A549 (cell line): Measurements from ENCODE around the gene RGS13. TPM values are rescaled to one million over a fixed set of nuclear protein-coding genes. Genes with fewer than 3 reads are reported as not detected.
A peak's percentile ranks its signal among the peaks of the same experiment; 100 is the strongest.

Experiments used
- ATAC-seq, 2 experiments: fragments of 200-7000 bp in 1 of 2; fragments of >200 bp in 1 of 2; cut with Nextera tagmentation in 1 of 2; cut with Tn5 transposase in 1 of 2; 3 replicates each; pipeline versions ENCODE4 v1.8.0 to v1.9.1; 2018 to 2020; ENCODE audit warnings: mild to moderate bottlenecking in 1 of 2, moderate library complexity in 1 of 2
- CTCF ChIA-PET: fragments of 300-600 bp; sonication (Branson Sonifier 250); formaldehyde crosslinking; extraction: SDS; loops from one replicate; lab custom pipeline; 2021; ENCODE audit warnings: antibody characterized with exemption, inconsistent platforms; lab: Yijun Ruan, JAX
- POLR2A ChIA-PET: fragments of 350-600 bp; formaldehyde crosslinking; extraction: SDS; loops from one replicate; lab custom pipeline; 2021; ENCODE audit warnings: antibody characterized with exemption, inconsistent platforms; lab: Yijun Ruan, JAX
- DNase-seq, 2 experiments: peaks; one replicate each; pipeline versions ENCODE4 v3.0.0 to v3.0.0-alpha.2; 2011 to 2016; ENCODE audit warnings: low read depth in 1 of 2, low spot score in 1 of 2
- FAIRE-seq: peaks from 2 replicates; lab custom pipeline; 2011; peaks lifted over from hg19 to GRCh38; lab: Jason Lieb, UNC
- H3K27ac ChIP-seq, 2 experiments: fragments of >200 bp; sonication (Bioruptor Twin); formaldehyde crosslinking; 3 replicates each; pipeline ENCODE4 v1.5.1; 2016 to 2017
- H3K4me1 ChIP-seq: fragments of >200 bp; sonication (Bioruptor Twin); formaldehyde crosslinking; 3 replicates; pipeline ENCODE4 v1.6.1; 2016
- H3K4me2 ChIP-seq: fragments of >200 bp; sonication (Bioruptor Twin); formaldehyde crosslinking; 3 replicates; pipeline ENCODE4 v1.6.1; 2016
- H3K4me3 ChIP-seq: fragments of >200 bp; sonication (Bioruptor Twin); formaldehyde crosslinking; 3 replicates; pipeline ENCODE4 v1.5.1; 2016
- H3K9me3 ChIP-seq: fragments of >200 bp; sonication (Bioruptor Twin); formaldehyde crosslinking; 3 replicates; pipeline ENCODE4 v1.6.1; 2016
- BHLHE40 ChIP-seq: IDR thresholded peaks from 2 replicates; pipeline ENCODE4 v1.6.1; 2012; ENCODE audit warnings: low read depth, low read length, inconsistent platforms
- CBX2 ChIP-seq: fragments of 200-600 bp; sonication (generic); IDR thresholded peaks from 2 replicates; pipeline ENCODE4 v1.6.1; 2016; ENCODE audit warnings: low read depth, mild to moderate bottlenecking, borderline replicate concordance
- EHMT2 ChIP-seq: fragments of 200-600 bp; sonication (generic); IDR thresholded peaks from 2 replicates; pipeline ENCODE4 v1.6.1; 2016; ENCODE audit warnings: antibody characterized with exemption, low read depth, mild to moderate bottlenecking, moderate library complexity
- ESRRA ChIP-seq: fragments of 150-350 bp; IDR thresholded peaks from 2 replicates; pipeline ENCODE4 v1.6.1; 2014; ENCODE audit warnings: mild to moderate bottlenecking, low read length, borderline replicate concordance
- FOSB ChIP-seq: fragments of 250-450 bp; sonication (Bioruptor Pico); IDR thresholded peaks from 2 replicates; pipeline ENCODE4 v1.5.0; 2020; ENCODE audit warnings: mild to moderate bottlenecking, moderate library complexity
- FOSL2 ChIP-seq, 2 experiments: fragments of 450-650 bp in 1 of 2; fragments of >200 bp in 1 of 2; sonication (Bioruptor Twin) in 1 of 2; formaldehyde crosslinking; IDR thresholded peaks; 2 replicates each; pipeline versions ENCODE4 v1.5.0 to v1.6.1; 2016 to 2020; ENCODE audit warnings: mild to moderate bottlenecking in 1 of 2, moderate library complexity in 1 of 2
- HES2 ChIP-seq: fragments of >200 bp; sonication (Bioruptor Twin); formaldehyde crosslinking; IDR thresholded peaks from 2 replicates; pipeline ENCODE4 v1.6.1; 2016
- HOXA7 ChIP-seq: fragments of 250-450 bp; sonication (Bioruptor Pico); IDR thresholded peaks from 2 replicates; pipeline ENCODE4 v1.5.0; 2020; ENCODE audit warnings: mild to moderate bottlenecking, moderate library complexity
- HOXB13 ChIP-seq: fragments of 250-450 bp; sonication (Bioruptor Pico); IDR thresholded peaks from 2 replicates; pipeline ENCODE4 v1.5.0; 2020; ENCODE audit warnings: low read depth, mild to moderate bottlenecking, moderate library complexity
- HOXB5 ChIP-seq: fragments of 250-450 bp; sonication (Bioruptor Pico); IDR thresholded peaks from 2 replicates; pipeline ENCODE4 v1.5.0; 2020; ENCODE audit warnings: mild to moderate bottlenecking, moderate library complexity
- JUNB ChIP-seq: fragments of >200 bp; sonication (Bioruptor Twin); formaldehyde crosslinking; IDR thresholded peaks from 2 replicates; pipeline ENCODE4 v1.6.1; 2016
- KDM5A ChIP-seq: fragments of 200-600 bp; sonication (generic); IDR thresholded peaks from 2 replicates; pipeline ENCODE4 v1.6.1; 2016; ENCODE audit warnings: antibody characterized with exemption, mild to moderate bottlenecking
- MAZ ChIP-seq: fragments of 150-350 bp; IDR thresholded peaks from 2 replicates; pipeline ENCODE4 v1.6.1; 2014; ENCODE audit warnings: antibody characterized with exemption, low read depth, low read length, borderline replicate concordance
- NFE2L2 ChIP-seq: fragments of 150-350 bp; conservative IDR thresholded peaks from 2 replicates; pipeline ENCODE4 v1.6.1; 2014; ENCODE audit warnings: low read length
- PHF8 ChIP-seq: fragments of 200-600 bp; sonication (generic); IDR thresholded peaks from 2 replicates; pipeline ENCODE4 v1.6.1; 2016; ENCODE audit warnings: low read depth, mild to moderate bottlenecking, antibody characterized with exemption, moderate library complexity, borderline replicate concordance
- POLR2A ChIP-seq: IDR thresholded peaks from 2 replicates; pipeline ENCODE4 v1.6.1; 2012; ENCODE audit warnings: mild to moderate bottlenecking, low read length
- RAD21 ChIP-seq, 2 experiments: fragments of >200 bp in 1 of 2; sonication (Bioruptor Twin) in 1 of 2; formaldehyde crosslinking in 1 of 2; IDR thresholded peaks in 1 of 2; conservative IDR thresholded peaks in 1 of 2; 2 replicates in 1 of 2; 3 replicates in 1 of 2; pipeline ENCODE4 v1.6.1; 2012 to 2018; ENCODE audit warnings: inconsistent platforms in 1 of 2
- SMC3 ChIP-seq: fragments of >200 bp; sonication (Bioruptor Twin); formaldehyde crosslinking; IDR thresholded peaks from 3 replicates; pipeline ENCODE4 v1.6.1; 2018; ENCODE audit warnings: inconsistent platforms
- TFCP2L1 ChIP-seq: fragments of 250-450 bp; sonication (Bioruptor Pico); IDR thresholded peaks from 2 replicates; pipeline ENCODE4 v1.5.0; 2021; ENCODE audit warnings: mild to moderate bottlenecking
- TP53 ChIP-seq: fragments of 250-450 bp; sonication (Bioruptor Pico); IDR thresholded peaks from 2 replicates; pipeline ENCODE4 v1.5.0; 2021; ENCODE audit warnings: mild to moderate bottlenecking, moderate library complexity
- ZSCAN20 ChIP-seq: fragments of 250-450 bp; sonication (Bioruptor Pico); IDR thresholded peaks from 2 replicates; pipeline ENCODE4 v1.8.0; 2022; ENCODE audit warnings: mild to moderate bottlenecking, moderate library complexity
- WGBS: methylation state at CpG from one replicate; pipeline ENCODE4 v1.1.6; 2017; ENCODE audit errors: missing lambda C conversion rate; 5-methylcytosine and 5-hydroxymethylcytosine counted together
- polyA plus RNA-seq, 4 experiments: library from polyadenylated mRNA; depleted of rRNA in 3 of 4; stranded (reverse); fragments of >200 nt; fragmentation: RNase III in 1 of 4; extraction: RNeasy Plus Mini Kit Qiagen cat#74134 plus additional on column Dnase treatment in 1 of 4; gene quantifications; 2 replicates in 3 of 4; 3 replicates in 1 of 4; pipeline ENCODE4 v1.2.3, GENCODE V29; 2011 to 2017
- TF ChIP-seq, protein P1 (sequence below): fragments of 150-350 bp; IDR thresholded peaks from 2 replicates; pipeline ENCODE4 v1.6.1; 2014; ENCODE audit warnings: low read depth, mild to moderate bottlenecking, low read length

The RGS13 gene
- polyA plus RNA-seq, 2 of the 4 experiments (the other 2 are of a cell fraction), result not detected

GRCh38 chr1:192629612-192630011, 6.3 kb upstream of the RGS13 start:
- WGBS, result 62% methylated on average over 3 of the region's 3 CpGs

DNA sequence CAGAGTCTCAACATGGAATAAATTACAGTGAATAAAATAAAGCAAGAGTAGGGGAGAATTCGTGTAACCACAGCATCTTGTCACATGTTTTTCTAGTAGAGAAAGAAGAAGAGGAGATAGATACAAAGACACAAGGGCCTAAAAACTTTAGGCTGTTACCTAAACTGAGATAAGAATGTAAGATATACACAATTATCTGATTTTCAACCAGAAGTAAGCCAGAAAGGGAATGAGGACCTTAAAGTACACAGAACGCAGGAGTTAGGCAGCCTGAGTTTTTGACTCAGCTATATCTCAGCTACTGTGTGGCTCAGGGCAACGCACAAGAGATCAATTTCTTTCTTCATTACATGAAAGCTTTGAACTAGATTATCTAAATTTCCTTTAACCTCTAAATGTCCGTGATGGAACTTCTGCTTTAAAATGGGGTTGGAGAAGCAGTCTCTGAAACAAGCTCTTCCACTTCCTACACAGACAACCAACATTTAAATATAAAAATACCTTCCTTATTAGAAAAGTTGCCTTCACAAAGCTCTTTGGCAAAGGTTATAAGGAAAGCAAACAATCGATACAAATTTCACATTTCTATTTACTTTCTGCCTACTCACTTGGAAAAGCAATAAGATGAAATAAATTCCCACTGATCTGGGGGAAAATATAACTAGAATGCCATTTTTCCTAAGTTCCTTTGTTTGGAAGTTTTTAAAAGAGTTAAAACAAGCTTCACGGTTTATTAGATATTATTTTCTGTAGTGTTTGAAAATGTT, 5.2 kb upstream of the RGS13 start:
- ATAC-seq (no peak), FAIRE-seq (peak; percentile 79), DNase-seq (no peak)
- WGBS, result 57% methylated on average over 6 of the region's 6 CpGs
- CTCF ChIA-PET, result interaction anchor here (0.8 to 1.2 kb wide), 3 partner anchors 51 to 153 kb away, joined by 3 read pairs; no protein-coding TSS in a partner anchor
- H3K4me2 ChIP-seq, result no peak overlapping the region
- H3K4me1 ChIP-seq, result no peaks in the 10 kb centered on the region
- POLR2A ChIA-PET, result no interaction called here
- H3K9me3 ChIP-seq, result no peaks in the 10 kb centered on the region
- no peak overlapping the region for H3K27ac ChIP-seq
- TF ChIP-seq EHMT2, result no peak
- TF ChIP-seq TFCP2L1 (CRISPR knock-in tag), result no peak
- TF ChIP-seq BHLHE40, result no peak
- TF ChIP-seq CBX2, result no peak
- no peak for TF ChIP-seq ZSCAN20
- TF ChIP-seq RAD21 (conservative IDR thresholded peaks at IDR 0.05 in 1 of 2, IDR thresholded peaks at IDR 0.05 in 1 of 2), result no peak
- no peak for TF ChIP-seq PHF8
- no peak for TF ChIP-seq ESRRA
- TF ChIP-seq, protein P1, sequence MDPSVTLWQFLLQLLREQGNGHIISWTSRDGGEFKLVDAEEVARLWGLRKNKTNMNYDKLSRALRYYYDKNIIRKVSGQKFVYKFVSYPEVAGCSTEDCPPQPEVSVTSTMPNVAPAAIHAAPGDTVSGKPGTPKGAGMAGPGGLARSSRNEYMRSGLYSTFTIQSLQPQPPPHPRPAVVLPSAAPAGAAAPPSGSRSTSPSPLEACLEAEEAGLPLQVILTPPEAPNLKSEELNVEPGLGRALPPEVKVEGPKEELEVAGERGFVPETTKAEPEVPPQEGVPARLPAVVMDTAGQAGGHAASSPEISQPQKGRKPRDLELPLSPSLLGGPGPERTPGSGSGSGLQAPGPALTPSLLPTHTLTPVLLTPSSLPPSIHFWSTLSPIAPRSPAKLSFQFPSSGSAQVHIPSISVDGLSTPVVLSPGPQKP, result no peak
- no peak for TF ChIP-seq POLR2A
- TF ChIP-seq KDM5A, result no peak
- TF ChIP-seq JUNB, result no peak
- no peak for TF ChIP-seq SMC3
- no peak for TF ChIP-seq MAZ
- TF ChIP-seq NFE2L2, result no peak
- TF ChIP-seq FOSL2 (IDR thresholded peaks at IDR 0.05), result no peak
- no peak for TF ChIP-seq FOSL2 (CRISPR knock-in tag; IDR thresholded peaks at IDR 0.05)
- no peak overlapping the region for H3K4me3 ChIP-seq

More at GRCh38 chr1:192629612-192630011, 6.3 kb upstream of the RGS13 start:
- Histone ChIP-seq H3K9me3 (no peaks in the 10 kb centered on the region), H3K4me1 (no peaks in the 10 kb centered on the region), H3K27ac (no peak overlapping the region), H3K4me3 (no peak overlapping the region), H3K4me2 (no peak overlapping the region)
- TF ChIP-seq NFE2L2, result no peak
- TF ChIP-seq JUNB, result no peak
- no peak for TF ChIP-seq HOXA7 (CRISPR knock-in tag)
- no peak for TF ChIP-seq HOXB13 (CRISPR knock-in tag)
- no peak for ATAC-seq
- POLR2A ChIA-PET, result no interaction called here
- no peak for DNase-seq
- CTCF ChIA-PET, result no interaction called here
- FAIRE-seq, result peak; percentile 32

GRCh38 chr1:192631749-192632148, 4.2 kb upstream of the RGS13 start:
- ATAC-seq, result no peak
- TF ChIP-seq HOXB5 (CRISPR knock-in tag) (no peak), EHMT2 (no peak), JUNB (no peak), FOSB (CRISPR knock-in tag) (no peak), FOSL2 (IDR thresholded peaks at IDR 0.05) (no peak), FOSL2 (CRISPR knock-in tag; IDR thresholded peaks at IDR 0.05) (no peak), HES2 (no peak), TP53 (CRISPR knock-in tag) (no peak)
- Histone ChIP-seq H3K4me3 (no peak overlapping the region), H3K9me3 (no peaks in the 10 kb centered on the region), H3K4me2 (no peak overlapping the region), H3K27ac (no peak overlapping the region), H3K4me1 (no peaks in the 10 kb centered on the region)
- ChIA-PET POLR2A (no interaction called here), CTCF (no interaction called here)
- DNase-seq, result no peak
- FAIRE-seq, result no peak
